ENCODE data around the gene SLC6A7. TPM values are rescaled to one million over a fixed set of nuclear protein-coding genes. Genes with fewer than 3 reads are reported as not detected.

Gene SLC6A7
- total RNA-seq, 1 donor, result not detected

DNA sequence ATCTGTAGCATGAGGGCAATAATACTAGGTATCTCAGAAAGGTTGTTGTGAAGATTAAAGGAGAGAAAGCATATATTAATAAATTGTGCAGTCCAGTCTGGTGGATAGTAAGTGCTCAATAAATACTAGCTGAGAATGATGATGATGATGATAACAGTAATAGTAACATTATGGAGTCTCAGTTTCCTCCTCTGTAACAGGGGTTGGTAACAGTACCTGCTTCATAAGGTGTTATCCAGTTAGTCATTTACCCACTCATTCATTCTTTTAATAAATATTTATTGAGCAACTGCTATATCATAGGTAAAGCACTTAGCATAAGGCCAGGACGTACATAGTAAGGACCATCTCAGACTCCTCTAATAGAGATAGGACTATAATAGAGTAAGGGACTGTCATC lies 7.6 kb downstream of the SLC6A7 start:
- Histone ChIP-seq H4K20me1 (ENCODE audit: insufficient read depth, low read length) (no peaks in the 10 kb centered on the region), H3K4me2 (ENCODE audit: insufficient read depth, low read length) (no peak overlapping the region), H3K9me3 (ENCODE audit: low read depth, low read length) (no peaks in the 10 kb centered on the region), H3K36me3 (ENCODE audit: insufficient read depth, low read length) (no peaks in the 10 kb centered on the region), H3K4me3 (ENCODE audit: insufficient read depth, low read length) (no peak overlapping the region), H3K79me2 (ENCODE audit: insufficient read depth, low read length) (no peaks in the 10 kb centered on the region), H3K27ac (ENCODE audit: low read depth, low read length) (no peak overlapping the region), H3K4me1 (ENCODE audit: insufficient read depth, low read length) (no peaks in the 10 kb centered on the region), H2AFZ (ENCODE audit: low read length) (no peak overlapping the region), H3K27me3 (ENCODE audit: insufficient read depth, low read length) (peaks cover 22% of the 10 kb centered on the region)
- TF ChIP-seq, protein P1, sequence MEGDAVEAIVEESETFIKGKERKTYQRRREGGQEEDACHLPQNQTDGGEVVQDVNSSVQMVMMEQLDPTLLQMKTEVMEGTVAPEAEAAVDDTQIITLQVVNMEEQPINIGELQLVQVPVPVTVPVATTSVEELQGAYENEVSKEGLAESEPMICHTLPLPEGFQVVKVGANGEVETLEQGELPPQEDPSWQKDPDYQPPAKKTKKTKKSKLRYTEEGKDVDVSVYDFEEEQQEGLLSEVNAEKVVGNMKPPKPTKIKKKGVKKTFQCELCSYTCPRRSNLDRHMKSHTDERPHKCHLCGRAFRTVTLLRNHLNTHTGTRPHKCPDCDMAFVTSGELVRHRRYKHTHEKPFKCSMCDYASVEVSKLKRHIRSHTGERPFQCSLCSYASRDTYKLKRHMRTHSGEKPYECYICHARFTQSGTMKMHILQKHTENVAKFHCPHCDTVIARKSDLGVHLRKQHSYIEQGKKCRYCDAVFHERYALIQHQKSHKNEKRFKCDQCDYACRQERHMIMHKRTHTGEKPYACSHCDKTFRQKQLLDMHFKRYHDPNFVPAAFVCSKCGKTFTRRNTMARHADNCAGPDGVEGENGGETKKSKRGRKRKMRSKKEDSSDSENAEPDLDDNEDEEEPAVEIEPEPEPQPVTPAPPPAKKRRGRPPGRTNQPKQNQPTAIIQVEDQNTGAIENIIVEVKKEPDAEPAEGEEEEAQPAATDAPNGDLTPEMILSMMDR (IDR thresholded peaks at IDR 0.05; ENCODE audit: extremely low read depth, low read depth, low read length), result no peak
- no peak for DNase-seq (ENCODE audit: insufficient read length, low spot score, missing footprints)

DNA sequence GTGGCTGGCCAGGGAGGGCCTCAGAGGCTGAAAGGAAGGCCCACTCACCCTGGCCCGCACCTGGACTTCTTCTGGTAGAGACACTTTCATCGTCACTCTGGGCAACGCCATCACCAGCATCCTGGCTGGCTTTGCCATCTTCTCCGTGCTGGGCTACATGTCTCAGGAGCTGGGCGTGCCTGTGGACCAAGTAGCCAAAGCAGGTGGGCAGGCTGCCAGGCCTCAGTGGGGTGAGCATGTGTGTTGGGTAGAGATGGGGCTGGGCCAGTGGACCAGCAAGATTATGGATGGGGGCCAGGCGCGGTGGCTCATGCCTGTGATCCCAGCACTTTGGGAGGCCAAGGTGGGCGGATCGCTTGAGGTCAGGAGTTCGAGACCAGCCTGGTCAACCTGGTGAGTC lies 12.6 kb downstream of the SLC6A7 start:
- no peak for DNase-seq (ENCODE audit: insufficient read length, low spot score, missing footprints)
- no peak overlapping the region for H3K4me3 ChIP-seq (ENCODE audit: insufficient read depth, low read length)

DNA sequence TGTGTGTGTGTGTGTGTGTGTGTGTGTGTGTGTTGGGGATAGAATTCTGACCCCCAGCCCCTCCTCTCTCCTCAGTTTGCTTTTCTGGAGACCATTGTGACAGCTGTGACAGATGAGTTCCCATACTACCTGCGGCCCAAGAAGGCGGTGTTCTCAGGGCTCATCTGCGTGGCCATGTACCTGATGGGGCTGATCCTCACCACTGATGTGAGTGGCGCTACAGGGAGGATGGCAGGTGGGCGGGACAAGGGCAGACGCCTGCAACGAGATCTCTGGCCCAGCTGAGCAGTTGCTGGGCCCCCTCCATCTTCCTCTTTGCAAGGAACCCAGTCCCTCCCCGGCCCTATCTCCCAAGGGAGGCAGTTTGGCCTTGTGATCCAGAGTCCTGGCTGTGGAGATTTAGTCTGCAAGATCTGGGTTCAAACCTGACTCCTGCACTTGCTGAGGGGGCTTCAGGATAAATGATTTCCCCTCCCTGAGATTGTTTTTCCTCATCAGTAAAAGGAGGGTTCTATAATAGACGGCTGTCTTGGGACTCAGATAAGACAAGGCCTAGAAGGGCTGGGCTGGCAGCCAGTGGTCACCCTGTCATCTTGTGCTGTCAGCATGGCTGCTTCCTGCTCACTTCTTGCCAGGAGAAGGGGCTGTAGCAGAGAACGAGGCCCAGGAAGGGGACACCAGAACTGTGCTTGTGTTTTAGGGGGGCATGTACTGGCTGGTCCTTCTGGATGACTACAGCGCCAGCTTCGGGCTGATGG lies 14.1 kb downstream of the SLC6A7 start:
- no peak overlapping the region for H3K4me3 ChIP-seq (ENCODE audit: insufficient read depth, low read length)
- H4K20me1 ChIP-seq (ENCODE audit: insufficient read depth, low read length), result no peaks in the 10 kb centered on the region
- no peaks in the 10 kb centered on the region for H3K9me3 ChIP-seq (ENCODE audit: low read depth, low read length)
- no peak overlapping the region for H3K4me2 ChIP-seq (ENCODE audit: insufficient read depth, low read length)
- H3K27ac ChIP-seq (ENCODE audit: low read depth, low read length), result no peak overlapping the region
- H3K27me3 ChIP-seq (ENCODE audit: insufficient read depth, low read length), result peaks cover 9% of the 10 kb centered on the region
- TF ChIP-seq, protein P1 (IDR thresholded peaks at IDR 0.05; ENCODE audit: extremely low read depth, low read depth, low read length), result no peak
- no peaks in the 10 kb centered on the region for H3K36me3 ChIP-seq (ENCODE audit: insufficient read depth, low read length)
- peaks cover 9% of the 10 kb centered on the region for H3K4me1 ChIP-seq (ENCODE audit: insufficient read depth, low read length)
- no peak for DNase-seq (ENCODE audit: insufficient read length, low spot score, missing footprints)
- no peak overlapping the region for H2AFZ ChIP-seq (ENCODE audit: low read length)
- H3K79me2 ChIP-seq (ENCODE audit: insufficient read depth, low read length), result no peaks in the 10 kb centered on the region

More for the DNA sequence above, 12.6 kb downstream of the SLC6A7 start:
- Histone ChIP-seq H3K4me1 (ENCODE audit: insufficient read depth, low read length) (no peaks in the 10 kb centered on the region), H3K79me2 (ENCODE audit: insufficient read depth, low read length) (no peaks in the 10 kb centered on the region), H3K27ac (ENCODE audit: low read depth, low read length) (no peak overlapping the region), H2AFZ (ENCODE audit: low read length) (no peak overlapping the region), H3K27me3 (ENCODE audit: insufficient read depth, low read length) (peaks cover 15% of the 10 kb centered on the region), H3K36me3 (ENCODE audit: insufficient read depth, low read length) (no peaks in the 10 kb centered on the region), H3K9me3 (ENCODE audit: low read depth, low read length) (no peaks in the 10 kb centered on the region), H4K20me1 (ENCODE audit: insufficient read depth, low read length) (no peaks in the 10 kb centered on the region), H3K4me2 (ENCODE audit: insufficient read depth, low read length) (no peak overlapping the region)
- TF ChIP-seq, protein P1 (IDR thresholded peaks at IDR 0.05; ENCODE audit: extremely low read depth, low read depth, low read length), result no peak

DNA sequence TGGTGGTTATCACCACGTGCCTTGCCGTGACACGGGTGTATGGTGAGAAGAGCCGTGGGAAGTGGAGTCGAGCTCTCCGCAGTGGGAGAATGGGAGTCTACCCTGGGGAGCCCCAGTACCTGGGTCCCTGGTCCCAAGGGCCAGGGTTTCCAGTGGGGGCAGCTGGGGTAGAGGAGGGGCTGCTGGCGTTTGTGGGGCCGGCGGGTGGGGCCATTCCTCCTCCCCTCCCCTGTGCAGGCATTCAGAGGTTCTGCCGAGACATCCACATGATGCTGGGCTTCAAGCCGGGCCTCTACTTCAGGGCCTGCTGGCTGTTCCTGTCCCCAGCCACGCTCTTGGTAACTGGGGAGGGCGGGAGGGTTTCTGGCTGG lies 14.7 kb downstream of the SLC6A7 start:
- no peak for DNase-seq (ENCODE audit: insufficient read length, low spot score, missing footprints)
- TF ChIP-seq, protein P1 (IDR thresholded peaks at IDR 0.05; ENCODE audit: extremely low read depth, low read depth, low read length), result no peak
- peaks cover 4% of the 10 kb centered on the region for H3K27me3 ChIP-seq (ENCODE audit: insufficient read depth, low read length)
- H2AFZ ChIP-seq (ENCODE audit: low read length), result no peak overlapping the region
- H3K79me2 ChIP-seq (ENCODE audit: insufficient read depth, low read length), result no peaks in the 10 kb centered on the region
- H3K4me2 ChIP-seq (ENCODE audit: insufficient read depth, low read length), result no peak overlapping the region
- H3K27ac ChIP-seq (ENCODE audit: low read depth, low read length), result no peak overlapping the region
- H4K20me1 ChIP-seq (ENCODE audit: insufficient read depth, low read length), result no peaks in the 10 kb centered on the region
- H3K9me3 ChIP-seq (ENCODE audit: low read depth, low read length), result no peaks in the 10 kb centered on the region
- peaks cover 14% of the 10 kb centered on the region for H3K4me1 ChIP-seq (ENCODE audit: insufficient read depth, low read length)
- H3K36me3 ChIP-seq (ENCODE audit: insufficient read depth, low read length), result no peaks in the 10 kb centered on the region
- no peak overlapping the region for H3K4me3 ChIP-seq (ENCODE audit: insufficient read depth, low read length)
